HG02588 (cell line): ENCODE results near the gene HAL.
"Not testable (repeated sequence)": the region's sequence is repeated elsewhere in the genome, so short reads cannot be mapped to it uniquely, and the experiment has no call there.

Experiments
- ATAC-seq: cut with Tn5 transposase; IDR thresholded peaks from one replicate; pipeline ENCODE4 v1.9.1; 2021; ENCODE audit warnings: mild to moderate bottlenecking, moderate library complexity; ENCODE audit not compliant: unreplicated experiment

Gene HAL

DNA sequence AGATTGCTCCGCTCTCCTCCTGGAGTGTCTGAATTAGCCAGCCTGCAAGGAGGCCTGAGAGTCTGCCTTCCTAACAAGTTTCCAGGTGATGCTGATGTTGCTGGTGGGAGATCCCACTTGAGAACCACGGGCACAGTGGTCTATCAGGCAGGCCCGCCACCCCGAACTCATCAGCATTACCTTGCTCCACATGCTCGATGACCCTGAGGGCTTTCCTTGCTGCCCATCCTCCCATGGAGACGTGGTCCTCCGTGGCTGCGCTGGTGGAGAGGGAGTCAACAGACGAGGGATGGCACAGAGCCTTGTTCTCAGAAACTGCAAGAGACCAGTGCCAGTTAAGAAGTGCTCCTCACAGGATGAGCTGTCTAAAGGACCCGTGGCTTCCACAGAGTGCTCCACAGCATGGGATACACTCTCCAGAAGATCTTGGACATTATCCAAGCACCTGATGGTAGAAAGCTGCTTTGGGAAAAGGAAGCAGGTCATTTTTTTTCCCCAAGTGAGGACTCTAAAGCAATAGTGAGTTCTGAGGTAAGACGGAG lies 18.3 kb downstream of the HAL start:
- no peak for ATAC-seq

DNA sequence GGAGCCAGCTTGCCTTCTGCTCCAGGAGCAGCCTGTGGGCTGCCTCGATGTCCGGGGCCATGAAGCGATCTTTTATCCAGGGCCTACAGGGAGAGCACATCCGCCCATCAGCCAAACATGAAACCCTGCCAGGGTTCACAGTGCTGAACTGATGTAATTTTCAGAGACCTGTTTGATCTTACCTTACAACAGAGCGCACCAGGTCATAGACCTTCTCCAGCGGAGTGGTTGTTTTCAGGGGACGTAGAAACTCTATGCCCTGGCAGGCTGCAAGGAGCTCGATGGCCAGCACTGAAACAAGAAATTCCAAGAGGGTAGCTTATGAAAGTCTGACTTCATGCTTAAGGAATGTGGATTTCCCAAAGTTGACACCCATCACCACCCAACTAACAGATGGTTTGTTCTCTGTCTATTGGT lies 19.7 kb downstream of the HAL start:
- no peak for ATAC-seq

DNA sequence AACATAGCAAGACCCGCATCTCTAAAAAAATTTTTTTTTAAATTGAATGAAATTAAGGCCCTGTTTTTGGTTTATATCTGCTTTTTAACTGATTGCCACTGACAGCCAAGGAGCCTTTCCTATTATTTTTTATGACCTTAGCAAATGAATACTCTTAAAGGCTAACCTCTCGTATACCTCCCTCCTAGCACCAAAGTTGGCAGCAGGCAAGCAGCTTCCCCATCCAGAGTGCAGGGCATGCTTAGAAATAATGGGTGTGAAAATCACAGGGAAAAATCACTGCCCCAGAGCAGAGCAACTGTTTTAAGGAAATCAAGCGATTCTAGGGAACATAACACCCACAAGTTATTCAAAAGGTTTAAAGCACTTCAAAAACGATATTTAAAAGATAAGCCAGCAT lies 20.7 kb downstream of the HAL start:
- ATAC-seq: no peak

DNA sequence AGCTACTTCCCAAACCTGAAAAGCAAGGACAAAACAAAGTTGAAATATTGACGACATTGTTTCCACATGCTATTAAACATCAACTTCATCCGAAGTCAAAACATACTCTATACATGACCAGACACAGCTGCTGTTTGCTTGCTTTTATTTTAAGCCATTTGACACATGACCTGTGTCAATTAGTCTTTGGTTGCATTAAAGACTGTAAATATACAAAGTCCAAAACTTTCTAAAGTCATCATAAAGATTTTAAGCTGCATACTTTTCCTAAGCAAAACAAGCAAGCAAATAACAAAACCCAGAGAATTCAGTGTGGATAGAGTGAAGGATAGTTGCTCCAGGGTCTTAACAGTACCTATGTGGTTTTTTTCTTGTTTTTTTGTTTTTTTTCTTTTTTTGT lies 21.8 kb downstream of the HAL start:
- ATAC-seq: no peak

DNA sequence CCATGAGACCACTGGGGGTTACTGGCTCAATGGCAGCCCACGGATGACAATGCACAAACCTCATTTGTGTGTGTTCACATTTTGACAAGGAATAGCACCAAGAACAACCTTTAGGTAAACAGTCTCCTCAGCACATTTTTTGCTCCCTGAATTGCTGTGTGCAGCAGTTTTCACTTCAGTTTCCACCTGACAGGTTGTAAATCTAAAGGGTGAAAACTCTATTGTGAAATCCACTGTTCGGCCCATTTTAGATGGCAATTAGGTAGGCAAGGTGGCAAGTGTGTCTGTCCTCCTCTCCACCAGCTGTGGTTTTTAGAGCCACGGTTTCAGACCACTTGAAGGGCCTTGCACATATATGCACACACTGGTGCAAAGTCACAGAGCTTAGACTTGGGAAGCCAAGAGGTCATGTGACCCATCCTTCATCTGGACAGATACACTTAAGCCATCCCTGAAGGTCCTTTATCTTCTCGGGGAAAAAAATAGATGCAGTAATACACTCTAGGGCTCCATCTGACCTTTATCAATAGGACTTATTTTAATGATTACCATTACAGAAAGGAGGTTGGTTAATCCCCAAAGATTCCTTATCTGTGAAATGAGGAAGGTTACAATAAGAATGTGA lies 23.2 kb downstream of the HAL start:
- no peak for ATAC-seq

DNA sequence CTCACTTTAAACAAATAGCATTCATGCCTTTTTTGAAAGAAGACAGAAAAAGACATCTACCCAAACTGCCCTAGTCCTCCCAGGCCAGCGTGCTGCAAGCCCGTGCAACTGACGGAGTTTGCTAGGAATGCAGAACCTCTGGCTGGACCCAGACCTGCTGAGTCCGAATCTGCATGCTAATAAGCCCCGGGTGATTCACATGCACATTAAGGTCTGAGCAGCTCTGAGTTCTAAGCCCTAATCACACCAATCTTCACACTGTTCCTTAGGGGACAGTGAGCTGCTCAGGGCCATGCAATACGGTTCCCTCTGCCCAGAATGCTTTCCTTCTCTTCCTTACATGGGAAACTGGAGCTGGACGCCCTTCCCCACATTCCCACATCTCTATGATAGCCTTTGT lies 25.2 kb downstream of the HAL start:
- no peak for ATAC-seq

DNA sequence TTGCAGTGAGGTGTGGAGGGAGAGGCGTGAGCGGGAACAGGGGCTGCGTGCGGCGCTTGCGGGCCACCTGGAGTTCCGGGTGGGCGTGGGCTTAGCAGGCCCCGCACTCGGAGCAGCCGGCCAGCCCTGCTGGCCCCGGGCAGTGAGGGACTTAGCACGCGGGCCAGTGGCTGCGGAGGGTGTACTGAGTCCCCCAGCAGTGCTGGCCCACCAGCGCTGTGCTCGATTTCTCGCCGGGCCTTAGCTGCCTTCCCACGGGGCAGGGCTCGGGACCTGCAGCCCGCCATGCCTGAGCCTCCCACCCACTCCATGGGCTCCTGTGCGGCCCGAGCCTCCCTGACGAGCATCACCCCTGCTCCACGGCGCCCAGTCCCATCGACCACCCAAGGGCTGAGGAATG lies 27.0 kb downstream of the HAL start:
- ATAC-seq: not testable (repeated sequence)

DNA sequence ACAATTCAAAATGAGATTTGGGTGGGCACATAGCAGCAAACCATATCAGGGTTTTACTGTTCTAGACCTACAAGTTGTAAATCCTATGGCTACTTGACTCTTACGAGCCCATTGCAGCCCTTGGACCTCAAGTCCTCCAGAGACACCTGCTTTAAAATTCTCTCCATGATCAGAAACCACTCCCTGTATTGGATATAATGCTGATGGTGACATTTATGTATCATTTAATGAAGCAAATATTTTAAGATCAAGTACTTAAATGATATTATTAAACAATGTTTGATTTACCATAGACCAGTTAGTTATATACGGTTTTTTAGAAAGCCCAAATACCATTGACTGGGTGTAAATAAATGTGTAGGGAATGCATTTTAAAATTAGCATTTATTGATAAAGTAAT lies 28.8 kb downstream of the HAL start:
- ATAC-seq: no peak

DNA sequence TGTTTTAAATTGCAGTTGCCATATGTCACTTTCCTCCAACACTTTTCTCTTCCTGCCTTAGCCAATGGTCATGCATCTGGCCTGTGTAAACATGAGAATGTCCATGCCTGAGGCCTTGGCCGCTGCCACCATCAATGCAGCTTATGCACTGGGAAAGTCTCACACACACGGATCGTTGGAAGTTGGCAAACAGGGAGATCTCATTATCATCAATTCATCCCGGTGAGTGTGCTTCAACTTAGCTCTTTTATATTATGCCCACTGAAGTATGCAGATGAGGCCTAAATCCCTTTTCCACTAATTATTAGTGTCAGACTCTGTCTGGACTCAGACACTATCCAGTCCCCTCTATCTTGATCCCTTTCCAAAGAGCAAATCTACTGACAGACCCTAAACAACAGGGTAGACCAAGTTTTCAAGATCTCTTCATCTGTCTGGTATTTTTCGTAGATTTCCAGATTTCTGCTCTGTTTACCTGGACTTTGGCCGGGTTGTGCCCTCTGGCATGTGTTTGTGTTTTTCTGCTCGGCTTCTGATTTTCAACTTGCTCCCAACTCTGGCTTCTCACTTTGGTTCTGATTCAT lies 29.8 kb downstream of the HAL start:
- no peak for ATAC-seq

DNA sequence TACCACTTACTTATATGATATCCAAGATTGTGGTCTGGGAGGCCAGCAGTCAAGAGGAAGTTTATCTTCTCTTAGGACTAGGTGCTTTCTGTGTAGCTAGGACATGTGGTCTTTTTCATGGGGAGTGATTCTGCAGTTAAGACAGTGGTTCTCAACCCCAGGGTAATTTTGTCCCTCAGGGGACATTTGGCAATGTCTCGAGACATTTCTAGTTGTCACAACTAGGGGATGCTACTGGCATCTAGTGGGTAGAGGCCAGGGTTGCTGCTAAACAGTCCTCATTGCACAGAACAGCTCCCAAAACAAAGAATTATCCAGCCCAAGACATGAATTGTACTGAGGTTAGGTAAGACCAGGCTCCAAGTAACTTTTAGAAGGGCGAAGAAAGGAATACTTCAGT lies 33.0 kb downstream of the HAL start:
- no peak for ATAC-seq

DNA sequence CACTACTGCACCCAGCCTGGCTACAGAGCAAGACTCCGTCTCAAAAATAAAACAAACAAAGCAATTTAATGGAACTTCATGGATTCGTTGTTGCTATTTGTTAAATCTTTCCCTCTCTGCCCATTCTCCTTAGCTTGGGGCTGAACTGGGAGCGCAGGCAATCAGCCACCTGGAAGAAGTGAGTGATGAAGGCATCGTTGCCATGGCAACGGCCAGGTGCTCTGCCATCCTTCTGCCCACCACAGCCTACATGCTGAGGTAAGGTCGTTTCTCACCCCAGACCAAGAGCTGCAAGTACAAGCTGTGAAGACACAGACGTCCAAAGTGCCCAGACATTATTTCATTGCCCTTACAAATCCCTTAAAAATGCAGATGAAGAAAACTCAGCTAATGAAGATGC lies 33.9 kb downstream of the HAL start:
- no peak for ATAC-seq

DNA sequence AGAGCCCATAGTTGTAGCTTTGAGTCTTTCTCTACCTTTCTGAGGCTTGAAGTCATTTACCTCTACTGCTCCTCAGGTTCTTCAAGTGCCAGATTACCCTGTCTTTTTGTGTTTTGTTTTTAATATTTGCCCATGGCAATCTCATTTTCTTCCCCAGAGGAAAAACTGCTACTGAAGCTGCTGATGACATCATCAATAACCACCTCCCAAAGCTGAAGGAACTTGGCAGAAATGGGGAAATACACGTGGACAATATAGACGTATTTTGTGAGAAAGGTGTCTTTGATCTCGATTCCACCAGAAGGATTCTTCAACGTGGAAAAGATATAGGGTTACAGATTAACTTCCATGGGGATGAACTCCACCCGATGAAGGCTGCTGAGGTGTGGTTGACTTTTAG lies 35.9 kb downstream of the HAL start:
- ATAC-seq: no peak

DNA sequence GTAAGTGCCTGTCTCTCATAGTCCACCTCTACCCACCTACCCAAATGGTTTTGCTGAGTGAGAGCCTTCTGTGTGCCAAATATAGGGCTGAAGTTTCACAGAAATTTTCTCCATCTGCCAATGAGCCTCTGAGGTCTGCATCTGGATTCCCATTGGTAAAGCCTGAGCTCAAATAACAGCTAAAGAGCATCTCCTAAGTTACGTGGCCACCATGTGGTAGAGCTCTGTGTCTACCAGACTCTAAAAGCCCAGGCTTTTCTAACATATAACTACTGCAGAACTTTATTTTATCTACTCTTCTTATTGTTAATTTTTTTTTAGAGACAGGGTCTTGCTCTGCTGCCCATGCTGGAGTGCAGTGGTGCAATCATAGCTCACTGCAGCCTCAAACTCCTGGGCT lies 37.0 kb downstream of the HAL start:
- no peak for ATAC-seq

DNA sequence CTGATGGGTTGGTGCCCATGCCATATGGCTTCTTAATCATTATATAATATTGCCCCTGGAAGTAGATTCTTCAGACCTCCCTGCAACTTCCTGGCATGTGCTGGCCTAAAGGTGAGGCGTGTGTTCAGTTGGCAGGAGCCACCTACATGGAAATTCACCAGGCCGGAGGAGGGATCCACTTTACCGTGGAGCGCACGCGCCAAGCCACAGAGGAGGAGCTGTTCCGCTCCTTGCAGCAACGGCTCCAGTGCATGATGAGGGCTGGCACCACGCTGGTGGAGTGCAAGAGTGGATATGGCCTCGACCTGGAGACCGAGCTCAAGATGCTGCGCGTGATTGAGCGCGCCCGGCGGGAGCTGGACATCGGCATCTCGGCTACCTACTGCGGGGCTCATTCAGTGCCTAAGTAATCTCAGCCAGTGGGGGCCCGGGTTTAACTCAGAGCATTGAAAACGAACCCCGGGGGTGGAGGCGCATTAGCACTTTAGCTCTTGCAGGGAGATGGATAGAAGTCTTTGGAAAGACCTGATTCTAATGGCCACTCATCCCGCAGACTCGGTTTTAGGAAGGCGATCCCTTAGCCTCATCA lies 39.5 kb downstream of the HAL start:
- ATAC-seq: no peak

DNA sequence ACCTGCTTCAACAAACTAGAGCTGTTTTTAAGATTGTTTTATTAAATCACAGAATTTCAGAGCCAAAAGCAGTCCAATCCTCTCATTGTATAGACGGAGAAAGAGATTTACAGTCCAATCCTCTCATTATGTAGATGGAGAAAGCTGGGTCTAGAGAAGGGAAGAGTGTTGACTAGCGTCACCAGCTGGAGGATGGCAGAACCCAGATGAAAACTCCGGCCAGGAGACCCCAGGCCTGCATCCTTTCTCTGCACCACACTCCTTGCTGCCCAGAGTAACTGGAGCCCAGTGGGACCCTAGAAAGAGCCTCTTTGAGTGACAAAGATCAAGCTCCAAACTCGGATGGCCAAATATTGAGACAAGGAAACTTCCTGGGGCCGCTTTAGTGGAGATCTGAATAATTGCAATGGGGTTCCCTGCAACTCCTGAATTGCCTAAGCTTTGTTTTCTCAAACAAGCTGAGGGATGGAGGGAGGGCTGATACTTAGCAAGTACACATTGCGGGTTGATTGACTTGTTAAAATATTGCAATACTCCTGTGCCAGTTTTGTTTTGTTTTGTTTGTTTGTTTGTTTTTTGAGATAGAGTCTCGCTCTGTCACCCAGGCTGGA lies 40.5 kb downstream of the HAL start:
- ATAC-seq: no peak

DNA sequence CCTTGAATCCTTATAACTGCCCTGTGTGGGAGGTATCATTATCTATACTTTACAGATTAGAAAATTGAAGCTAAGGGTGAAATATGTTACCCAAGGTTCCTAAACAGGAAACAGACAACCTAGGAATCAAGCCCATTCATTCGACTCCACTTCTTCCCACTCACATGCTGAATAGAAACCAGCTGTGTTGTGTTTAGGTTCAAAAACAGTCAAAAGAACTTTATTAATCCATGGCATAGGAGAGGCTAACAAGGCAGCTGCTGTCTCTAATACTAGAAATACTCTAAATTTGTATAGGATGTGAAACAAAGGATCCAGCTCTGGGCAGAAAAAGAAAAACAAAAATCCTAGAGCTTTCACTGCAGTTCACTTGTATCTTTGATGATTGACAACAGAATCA lies 43.1 kb downstream of the HAL start:
- ATAC-seq: no peak

DNA sequence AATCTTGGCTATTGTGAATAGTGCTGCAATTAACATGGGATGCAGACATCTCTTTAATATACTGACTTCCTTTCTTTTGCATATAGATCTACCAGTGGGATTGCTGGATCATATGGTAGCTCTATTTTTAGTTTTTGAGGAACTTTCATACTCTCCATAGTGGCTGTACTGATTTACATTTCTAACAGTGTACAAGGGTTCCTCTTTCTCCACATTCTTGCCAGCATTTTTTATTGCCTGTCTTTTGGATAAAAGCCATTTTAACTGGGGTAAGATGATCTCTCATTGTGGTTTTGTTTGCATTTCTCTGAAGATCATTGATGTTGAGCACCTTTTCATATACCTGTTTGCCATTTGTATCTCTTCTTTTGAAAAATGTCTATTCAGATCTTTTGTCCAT lies 44.6 kb downstream of the HAL start:
- no peak for ATAC-seq

DNA sequence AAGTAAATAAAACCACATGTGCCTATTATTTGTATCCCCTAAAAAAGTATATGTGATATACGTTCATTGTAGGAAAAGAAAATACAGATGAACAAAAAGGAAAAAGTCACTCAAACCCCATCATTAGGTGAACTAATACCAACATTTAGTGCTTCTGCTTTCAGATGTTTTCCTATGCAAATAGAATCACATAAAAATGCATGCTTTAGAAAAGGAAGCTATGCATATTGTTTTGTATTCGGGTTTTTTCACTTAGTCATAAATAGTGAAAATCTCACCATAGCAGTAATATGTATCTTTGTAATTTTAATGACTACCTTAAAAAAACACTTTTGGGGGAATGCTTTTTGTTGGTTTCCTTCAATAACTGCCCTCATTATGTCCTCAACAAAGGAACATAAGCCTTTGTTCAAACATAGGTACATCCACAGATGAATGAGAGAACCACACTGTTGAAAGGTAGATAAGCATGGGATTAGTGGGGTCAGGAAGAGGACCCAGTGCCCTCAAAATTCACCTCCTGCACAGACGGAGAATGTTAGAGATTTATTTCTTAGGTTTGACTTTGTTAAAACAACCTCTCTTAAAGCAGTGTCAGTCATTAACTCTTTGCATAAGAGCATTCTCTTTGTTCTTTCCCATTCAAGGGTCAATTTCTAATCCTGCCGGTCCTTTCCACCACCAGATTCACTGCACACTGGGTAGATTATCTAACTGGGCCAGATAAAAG lies 46.5 kb downstream of the HAL start:
- ATAC-seq: no peak

DNA sequence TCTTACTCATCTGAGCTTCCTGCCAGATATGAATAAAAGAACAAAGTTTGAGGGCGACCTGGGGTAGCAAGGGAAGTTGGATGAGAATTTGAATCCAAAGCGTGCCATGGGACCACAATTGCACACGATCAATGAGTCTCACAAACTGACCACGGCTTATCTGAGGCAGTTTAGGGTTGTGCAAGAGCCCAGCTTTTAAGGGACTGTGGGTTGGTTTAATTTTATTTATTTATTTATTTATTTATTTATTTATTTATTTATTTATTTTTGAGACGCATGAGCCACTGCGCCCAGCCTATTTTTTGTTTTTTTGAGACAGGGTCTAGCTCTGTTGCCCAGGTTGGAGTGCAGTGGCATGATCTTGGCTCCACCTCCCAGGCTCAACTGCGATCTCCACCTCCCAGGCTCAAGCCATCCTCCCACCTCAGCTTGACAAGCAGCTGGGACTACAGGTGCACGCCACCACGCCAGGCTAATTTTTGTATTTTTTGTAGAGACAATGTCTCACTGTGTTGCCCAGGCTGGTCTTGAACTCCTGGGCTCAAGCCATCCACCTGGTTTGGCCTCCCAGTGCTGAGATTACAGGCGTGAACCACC lies 51.9 kb downstream of the HAL start:
- no peak for ATAC-seq

DNA sequence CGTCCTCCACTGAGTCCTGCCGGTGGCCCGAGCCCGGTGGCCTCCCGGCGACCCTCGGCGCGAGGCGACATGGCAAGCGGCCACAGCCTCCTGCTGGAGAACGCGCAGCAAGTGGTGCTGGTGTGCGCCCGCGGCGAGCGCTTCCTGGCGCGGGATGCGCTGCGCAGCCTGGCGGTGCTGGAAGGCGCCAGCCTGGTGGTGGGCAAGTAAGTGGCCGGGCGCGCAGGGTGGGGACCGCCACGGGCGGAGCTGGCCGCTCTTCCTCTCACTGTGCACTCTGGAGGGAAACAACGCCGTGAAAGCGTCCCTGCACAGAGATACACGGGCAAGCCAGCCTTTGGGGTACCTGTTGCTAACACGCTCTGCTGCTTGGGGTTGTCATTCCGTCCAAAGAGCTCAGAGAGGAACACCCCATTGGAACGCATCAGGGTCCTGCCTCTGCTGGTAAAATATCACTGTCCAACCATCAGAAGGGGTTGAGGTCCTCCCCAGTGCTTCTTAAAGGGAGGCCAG lies 52.8 kb downstream of the HAL start, which contains the start of gene AMDHD1:
TSS of gene AMDHD1 (plus strand) at position 2 of the 513 bp plus-strand sequence. CDS start at position 70, 68 bp downstream.
- peak; percentile 50 for ATAC-seq
